GM21737 (cell line): ENCODE data around the gene GALNT9.
"Not testable (repeated sequence)": the region's sequence is repeated elsewhere in the genome, so short reads cannot be mapped to it uniquely, and the experiment has no call there.

Source experiments
- ATAC-seq: cut with Tn5 transposase; IDR thresholded peaks from one replicate; pipeline ENCODE4 v1.9.1; 2021; ENCODE audit warnings: mild to moderate bottlenecking, moderate library complexity; ENCODE audit not compliant: unreplicated experiment

GALNT9 gene

GRCh38 chr12:132314516-132315233, 14.7 kb downstream of the GALNT9 start:
- ATAC-seq, result no peak

- ATAC-seq, result no peak
Observed at GRCh38 chr12:132314035-132314434, 15.4 kb downstream of the GALNT9 start.

GRCh38 chr12:132313182-132313581, 16.2 kb downstream of the GALNT9 start:
- no peak for ATAC-seq

GRCh38 chr12:132312516-132312915, 16.9 kb downstream of the GALNT9 start:
- ATAC-seq, result no peak

GRCh38 chr12:132311201-132311915, 18.0 kb downstream of the GALNT9 start:
- no peak for ATAC-seq

GRCh38 chr12:132310181-132311040, 19.0 kb downstream of the GALNT9 start:
- no peak for ATAC-seq

- no peak for ATAC-seq
Observed at GRCh38 chr12:132309596-132310086, 19.7 kb downstream of the GALNT9 start.

GRCh38 chr12:132308853-132309595, 20.4 kb downstream of the GALNT9 start:
- ATAC-seq, result no peak

GRCh38 chr12:132307976-132308852, 21.2 kb downstream of the GALNT9 start:
- ATAC-seq, result no peak

- no peak for ATAC-seq
Observed at GRCh38 chr12:132306885-132307191, 22.6 kb downstream of the GALNT9 start.

- no peak for ATAC-seq
Observed at GRCh38 chr12:132305991-132306884, 23.2 kb downstream of the GALNT9 start.

GRCh38 chr12:132305560-132305966, 23.8 kb downstream of the GALNT9 start:
- no peak for ATAC-seq

GRCh38 chr12:132304866-132305265, 24.5 kb downstream of the GALNT9 start:
- ATAC-seq, result not testable (repeated sequence)

GRCh38 chr12:132303853-132304373, 25.5 kb downstream of the GALNT9 start:
- ATAC-seq, result not testable (repeated sequence)

- ATAC-seq, result no peak
Observed at GRCh38 chr12:132302466-132303358, 26.7 kb downstream of the GALNT9 start.

- ATAC-seq, result no peak
Observed at GRCh38 chr12:132300789-132301722, 28.3 kb downstream of the GALNT9 start.
